ENCODE results near the gene CLIC6. TPM values are rescaled to one million over a fixed set of nuclear protein-coding genes. Genes with fewer than 3 reads are reported as not detected.

Gene CLIC6
- polyA plus RNA-seq, 3 donors, result not detected

GRCh38 chr21:34688715-34689114 lies 19.9 kb downstream of the CLIC6 start:
- Histone ChIP-seq H4K20me1 (ENCODE audit: insufficient read depth, low read length) (no peaks in the 10 kb centered on the region), H3K79me2 (ENCODE audit: insufficient read depth, low read length) (no peaks in the 10 kb centered on the region), H3K4me2 (replicated peaks; ENCODE audit: extremely low read depth, low read length, poor library complexity, severe bottlenecking) (no peak overlapping the region), H3K4me3 (replicated peaks in 1 of 3; ENCODE audit: low read depth in 2 of 3, low read length in 3 of 3) (no peak overlapping the region), H3K36me3 (replicated peaks in 1 of 2; ENCODE audit: control insufficient read depth in 1 of 2, insufficient read depth in 2 of 2, low read length in 2 of 2) (no peaks in the 10 kb centered on the region), H3K4me1 (ENCODE audit: control insufficient read depth in 1 of 2, insufficient read depth in 2 of 2, low read length in 2 of 2) (no peaks in the 10 kb centered on the region), H3K9me3 (replicated peaks in 1 of 2; ENCODE audit: control insufficient read depth in 1 of 2, insufficient read depth in 1 of 2, low read length in 2 of 2) (no peaks in the 10 kb centered on the region), H3K9ac (ENCODE audit: insufficient read depth, low read length, poor library complexity, severe bottlenecking) (no peak overlapping the region), H3K27ac (ENCODE audit: low read depth in 1 of 2, low read length in 2 of 2) (no peak overlapping the region), H2AFZ (ENCODE audit: insufficient read depth, low read depth, low read length, poor library complexity, severe bottlenecking) (no peak overlapping the region), H3K27me3 (ENCODE audit: control insufficient read depth in 2 of 2, insufficient read depth in 2 of 2, low read length in 2 of 2) (peaks cover 3 to 6% of the 10 kb centered on the region in 2 donors)
- no peak for DNase-seq
- H3K9me3 Mint-ChIP-seq, result peaks cover 0 to 1% (median 0%) of the 10 kb centered on the region in 7 donors
- 100% methylated on average over 1 of the region's 5 CpGs for WGBS (ENCODE audit: insufficient coverage)
- H3K4me1 Mint-ChIP-seq, result no peaks in the 10 kb centered on the region
- intact Hi-C loops (cut with micrococcal nuclease), result no loop called here
- no peaks in the 10 kb centered on the region for H3K36me3 Mint-ChIP-seq
- TF ChIP-seq, protein P1, sequence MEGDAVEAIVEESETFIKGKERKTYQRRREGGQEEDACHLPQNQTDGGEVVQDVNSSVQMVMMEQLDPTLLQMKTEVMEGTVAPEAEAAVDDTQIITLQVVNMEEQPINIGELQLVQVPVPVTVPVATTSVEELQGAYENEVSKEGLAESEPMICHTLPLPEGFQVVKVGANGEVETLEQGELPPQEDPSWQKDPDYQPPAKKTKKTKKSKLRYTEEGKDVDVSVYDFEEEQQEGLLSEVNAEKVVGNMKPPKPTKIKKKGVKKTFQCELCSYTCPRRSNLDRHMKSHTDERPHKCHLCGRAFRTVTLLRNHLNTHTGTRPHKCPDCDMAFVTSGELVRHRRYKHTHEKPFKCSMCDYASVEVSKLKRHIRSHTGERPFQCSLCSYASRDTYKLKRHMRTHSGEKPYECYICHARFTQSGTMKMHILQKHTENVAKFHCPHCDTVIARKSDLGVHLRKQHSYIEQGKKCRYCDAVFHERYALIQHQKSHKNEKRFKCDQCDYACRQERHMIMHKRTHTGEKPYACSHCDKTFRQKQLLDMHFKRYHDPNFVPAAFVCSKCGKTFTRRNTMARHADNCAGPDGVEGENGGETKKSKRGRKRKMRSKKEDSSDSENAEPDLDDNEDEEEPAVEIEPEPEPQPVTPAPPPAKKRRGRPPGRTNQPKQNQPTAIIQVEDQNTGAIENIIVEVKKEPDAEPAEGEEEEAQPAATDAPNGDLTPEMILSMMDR (IDR thresholded peaks at IDR 0.05), result no peak
- H3K27me3 Mint-ChIP-seq (ENCODE audit: low read depth in 3 of 3), result peaks cover 8 to 14% (median 14%) of the 10 kb centered on the region in 3 donors
- H3K27ac Mint-ChIP-seq, result no peak overlapping the region
- no peak overlapping the region for H3K4me3 Mint-ChIP-seq

DNA sequence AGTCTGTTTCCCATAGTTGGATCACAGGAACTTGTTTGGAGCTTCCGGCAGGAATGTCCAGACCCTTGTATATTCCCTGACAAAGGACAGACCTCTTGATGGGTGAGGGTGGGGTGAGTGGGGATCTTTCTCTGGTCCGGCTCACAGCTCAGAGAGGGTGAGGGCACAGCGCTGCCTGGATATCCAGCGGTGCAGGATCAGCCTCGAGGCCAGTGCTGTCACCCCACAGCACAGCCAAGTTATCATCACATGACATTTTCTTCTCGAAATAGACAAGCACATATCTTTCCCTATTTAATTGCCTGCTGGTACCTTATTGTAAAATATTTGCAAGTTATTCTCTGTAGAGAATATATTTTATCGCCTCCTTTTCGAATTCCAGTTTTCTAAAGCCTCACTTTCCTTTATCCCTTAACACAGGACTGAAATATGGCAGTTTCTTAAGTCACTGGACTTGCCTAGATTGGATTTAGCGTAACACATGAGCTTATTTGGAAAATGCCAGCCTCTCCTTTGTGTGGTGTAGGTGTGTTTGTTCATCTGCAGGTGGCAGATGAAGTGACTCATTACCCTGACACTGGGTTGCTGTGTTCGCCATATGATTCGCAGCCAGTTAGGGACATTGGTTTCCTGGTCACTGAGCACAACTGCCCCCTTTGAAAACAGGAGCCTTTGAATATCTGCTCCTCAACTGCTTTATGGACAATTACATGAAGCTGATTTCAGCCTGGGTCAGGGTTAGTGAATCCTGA lies 21.4 kb downstream of the CLIC6 start:
- Histone ChIP-seq H3K36me3 (replicated peaks in 1 of 2; ENCODE audit: control insufficient read depth in 1 of 2, insufficient read depth in 2 of 2, low read length in 2 of 2) (no peaks in the 10 kb centered on the region), H3K27ac (ENCODE audit: low read depth in 1 of 2, low read length in 2 of 2) (no peak overlapping the region), H3K79me2 (ENCODE audit: insufficient read depth, low read length) (no peaks in the 10 kb centered on the region), H3K9ac (ENCODE audit: insufficient read depth, low read length, poor library complexity, severe bottlenecking) (no peak overlapping the region), H3K9me3 (replicated peaks in 1 of 2; ENCODE audit: control insufficient read depth in 1 of 2, insufficient read depth in 1 of 2, low read length in 2 of 2) (no peaks in the 10 kb centered on the region), H3K4me3 (replicated peaks in 1 of 3; ENCODE audit: low read depth in 2 of 3, low read length in 3 of 3) (no peak overlapping the region), H3K4me1 (ENCODE audit: control insufficient read depth in 1 of 2, insufficient read depth in 2 of 2, low read length in 2 of 2) (no peaks in the 10 kb centered on the region), H2AFZ (ENCODE audit: insufficient read depth, low read depth, low read length, poor library complexity, severe bottlenecking) (no peak overlapping the region), H4K20me1 (ENCODE audit: insufficient read depth, low read length) (no peaks in the 10 kb centered on the region), H3K27me3 (ENCODE audit: control insufficient read depth in 2 of 2, insufficient read depth in 2 of 2, low read length in 2 of 2) (peaks cover 3 to 6% of the 10 kb centered on the region in 2 donors), H3K4me2 (replicated peaks; ENCODE audit: extremely low read depth, low read length, poor library complexity, severe bottlenecking) (no peak overlapping the region)
- Mint-ChIP-seq H3K9me3 (peaks cover 2 to 8% (median 5%) of the 10 kb centered on the region in 7 donors), H3K4me3 (no peak overlapping the region), H3K27ac (peak overlapping the region in 1 of 7 donors; percentile 54), H3K4me1 (no peaks in the 10 kb centered on the region), H3K36me3 (no peaks in the 10 kb centered on the region), H3K27me3 (ENCODE audit: low read depth in 3 of 3) (peaks cover 5 to 16% (median 14%) of the 10 kb centered on the region in 3 donors)
- TF ChIP-seq, protein P1 (IDR thresholded peaks at IDR 0.05), result no peak
- WGBS (ENCODE audit: insufficient coverage), result 100% methylated on average over 1 of the region's 11 CpGs
- no peak for DNase-seq
- intact Hi-C loops (cut with micrococcal nuclease), result loop anchor here in 1 of 2 donors (5.0 kb wide), 1 partner anchor 1152 kb away; no protein-coding TSS in a partner anchor
